Neutrophil (primary cell): ENCODE measurements around the gene OVOL2.

Experiments used
- H3K27ac ChIP-seq: fragments of 200-600 bp; sonication (generic); 2 replicates; pipeline ENCODE4 v1.5.1; 2016; ENCODE audit warnings: mild to moderate bottlenecking, moderate library complexity
- H3K27me3 ChIP-seq: fragments of 200-600 bp; sonication (generic); 2 replicates; pipeline ENCODE4 v1.6.0; 2016; ENCODE audit warnings: mild to moderate bottlenecking
- H3K36me3 ChIP-seq: fragments of 200-600 bp; sonication (generic); 2 replicates; pipeline ENCODE4 v1.5.1; 2017
- H3K4me1 ChIP-seq, 2 experiments: fragments of 200-600 bp in 1 of 2; sonication (generic) in 1 of 2; 1 replicate in 1 of 2; 2 replicates in 1 of 2; pipeline versions ENCODE4 v1.5.1 to v1.6.1; 2013 to 2016; ENCODE audit warnings: low read depth in 1 of 2, low read length in 1 of 2, mild to moderate bottlenecking in 1 of 2, moderate library complexity in 1 of 2; ENCODE audit not compliant: control insufficient read depth in 1 of 2, insufficient read depth in 1 of 2
- H3K4me3 ChIP-seq, 2 experiments: fragments of 200-600 bp in 1 of 2; sonication (generic) in 1 of 2; 1 replicate in 1 of 2; 2 replicates in 1 of 2; pipeline ENCODE4 v1.5.1; 2013 to 2016; ENCODE audit warnings: low read depth in 1 of 2, low read length in 1 of 2, mild to moderate bottlenecking in 1 of 2, moderate library complexity in 1 of 2
- H3K9me3 ChIP-seq: fragments of 200-600 bp; sonication (generic); 2 replicates; pipeline ENCODE4 v1.5.1; 2016
- TF ChIP-seq, protein P1 (sequence below): fragments of 200-600 bp; sonication (generic); IDR thresholded peaks from 2 replicates; pipeline ENCODE4 v1.5.1; 2016; ENCODE audit warnings: antibody characterized with exemption

The OVOL2 gene

DNA sequence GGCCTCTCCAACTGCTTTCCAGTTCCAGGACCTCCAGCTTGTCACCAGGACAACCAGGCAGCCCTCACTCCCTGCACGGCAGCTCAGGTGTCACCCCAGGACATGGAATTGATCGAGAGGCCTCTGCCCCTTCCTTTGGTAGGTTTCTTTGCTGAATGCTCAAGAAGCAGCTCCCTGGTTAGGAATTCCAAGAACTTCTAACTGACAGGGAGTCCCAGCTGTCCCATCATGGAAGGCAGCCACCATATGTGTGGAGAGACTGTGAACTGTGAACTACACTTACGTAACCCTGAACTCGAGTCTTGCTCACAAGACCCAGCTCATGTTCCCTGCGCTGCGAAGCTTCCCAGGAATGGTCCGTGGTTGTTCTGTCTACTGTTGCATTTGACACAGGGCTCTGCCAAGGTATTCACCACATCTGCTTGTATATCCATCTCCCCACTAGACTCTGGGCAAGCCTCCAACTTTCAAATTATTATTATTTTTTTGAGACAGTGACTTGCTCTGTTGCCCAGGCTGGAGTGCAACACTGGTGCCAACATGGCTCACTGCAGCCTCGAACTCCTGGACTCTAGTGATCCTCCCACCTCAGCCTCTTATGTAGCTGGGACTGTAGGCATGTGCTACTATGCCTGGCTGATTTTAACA is 53.2 kb downstream of the OVOL2 start:
- TF ChIP-seq, protein P1, sequence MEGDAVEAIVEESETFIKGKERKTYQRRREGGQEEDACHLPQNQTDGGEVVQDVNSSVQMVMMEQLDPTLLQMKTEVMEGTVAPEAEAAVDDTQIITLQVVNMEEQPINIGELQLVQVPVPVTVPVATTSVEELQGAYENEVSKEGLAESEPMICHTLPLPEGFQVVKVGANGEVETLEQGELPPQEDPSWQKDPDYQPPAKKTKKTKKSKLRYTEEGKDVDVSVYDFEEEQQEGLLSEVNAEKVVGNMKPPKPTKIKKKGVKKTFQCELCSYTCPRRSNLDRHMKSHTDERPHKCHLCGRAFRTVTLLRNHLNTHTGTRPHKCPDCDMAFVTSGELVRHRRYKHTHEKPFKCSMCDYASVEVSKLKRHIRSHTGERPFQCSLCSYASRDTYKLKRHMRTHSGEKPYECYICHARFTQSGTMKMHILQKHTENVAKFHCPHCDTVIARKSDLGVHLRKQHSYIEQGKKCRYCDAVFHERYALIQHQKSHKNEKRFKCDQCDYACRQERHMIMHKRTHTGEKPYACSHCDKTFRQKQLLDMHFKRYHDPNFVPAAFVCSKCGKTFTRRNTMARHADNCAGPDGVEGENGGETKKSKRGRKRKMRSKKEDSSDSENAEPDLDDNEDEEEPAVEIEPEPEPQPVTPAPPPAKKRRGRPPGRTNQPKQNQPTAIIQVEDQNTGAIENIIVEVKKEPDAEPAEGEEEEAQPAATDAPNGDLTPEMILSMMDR, result no peak
- H3K9me3 ChIP-seq, result no peaks in the 10 kb centered on the region
- no peaks in the 10 kb centered on the region for H3K27me3 ChIP-seq
- no peak overlapping the region for H3K27ac ChIP-seq
- no peak overlapping the region for H3K4me3 ChIP-seq
- no peaks in the 10 kb centered on the region for H3K36me3 ChIP-seq
- H3K4me1 ChIP-seq, result no peaks in the 10 kb centered on the region

DNA sequence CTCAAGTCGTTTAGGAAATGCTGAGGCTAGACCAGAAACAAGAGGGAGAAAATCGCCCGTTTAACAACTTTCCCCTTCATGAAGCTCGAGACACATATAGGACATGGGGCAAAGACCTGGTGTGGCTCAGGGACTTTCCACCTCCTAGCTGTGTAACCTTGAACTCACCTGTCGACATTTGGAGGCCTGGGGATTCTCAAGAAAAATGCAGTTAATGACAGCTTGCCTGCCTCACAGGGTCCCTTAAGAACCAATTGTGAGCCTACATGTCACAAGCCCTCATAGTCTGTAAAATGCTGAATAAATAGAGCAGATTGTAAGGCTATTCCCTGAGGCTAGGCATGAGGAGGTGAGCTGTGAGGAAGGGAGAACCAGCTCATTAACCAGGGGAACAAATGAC is 53.8 kb downstream of the OVOL2 start:
- Histone ChIP-seq H3K36me3 (no peaks in the 10 kb centered on the region), H3K4me3 (no peak overlapping the region), H3K27me3 (no peaks in the 10 kb centered on the region), H3K27ac (no peak overlapping the region), H3K4me1 (no peaks in the 10 kb centered on the region), H3K9me3 (no peaks in the 10 kb centered on the region)
- TF ChIP-seq, protein P1, result no peak

DNA sequence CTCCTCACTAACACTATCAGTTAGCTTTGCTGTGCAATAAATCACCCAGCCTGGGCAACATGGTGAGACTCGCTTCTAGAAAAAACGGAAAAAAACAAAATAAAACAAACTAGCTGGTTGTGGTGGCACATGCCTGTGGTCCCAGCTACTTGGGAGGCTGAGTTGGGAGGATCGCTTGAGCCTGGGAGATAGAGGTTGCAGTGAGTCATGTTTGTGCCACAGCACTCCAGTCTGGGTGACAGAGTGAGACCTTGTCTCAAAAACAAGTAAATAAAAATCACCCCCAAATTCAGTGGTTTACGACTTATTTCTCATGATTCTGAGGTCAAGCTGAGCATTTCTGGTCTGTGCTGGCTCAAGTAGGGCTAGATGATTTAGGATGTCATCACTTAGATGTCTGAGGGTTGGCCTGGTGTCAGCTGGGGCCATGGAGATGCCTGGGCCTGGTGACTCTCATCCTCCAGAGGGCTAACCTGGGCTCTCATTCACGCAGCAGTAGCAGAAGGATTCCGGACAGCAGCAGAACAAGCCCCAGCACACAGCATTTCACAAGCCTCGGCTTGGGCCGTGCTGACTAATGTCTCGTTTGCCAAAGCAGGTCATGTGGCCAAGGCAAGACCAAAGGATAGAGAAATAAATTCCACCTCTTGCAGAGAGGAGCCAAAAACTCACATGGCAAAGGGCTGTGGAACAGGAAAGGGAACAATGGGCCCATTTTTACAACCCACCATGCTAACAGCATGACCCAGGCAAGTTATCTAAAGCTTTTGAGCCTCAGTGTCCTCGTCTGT is 56.4 kb downstream of the OVOL2 start:
- no peak overlapping the region for H3K27ac ChIP-seq
- H3K27me3 ChIP-seq, result no peaks in the 10 kb centered on the region
- no peak overlapping the region for H3K4me3 ChIP-seq
- TF ChIP-seq, protein P1, result no peak
- no peaks in the 10 kb centered on the region for H3K36me3 ChIP-seq
- H3K9me3 ChIP-seq, result no peaks in the 10 kb centered on the region
- H3K4me1 ChIP-seq, result peaks cover 0 to 1% of the 10 kb centered on the region in 2 experiments

DNA sequence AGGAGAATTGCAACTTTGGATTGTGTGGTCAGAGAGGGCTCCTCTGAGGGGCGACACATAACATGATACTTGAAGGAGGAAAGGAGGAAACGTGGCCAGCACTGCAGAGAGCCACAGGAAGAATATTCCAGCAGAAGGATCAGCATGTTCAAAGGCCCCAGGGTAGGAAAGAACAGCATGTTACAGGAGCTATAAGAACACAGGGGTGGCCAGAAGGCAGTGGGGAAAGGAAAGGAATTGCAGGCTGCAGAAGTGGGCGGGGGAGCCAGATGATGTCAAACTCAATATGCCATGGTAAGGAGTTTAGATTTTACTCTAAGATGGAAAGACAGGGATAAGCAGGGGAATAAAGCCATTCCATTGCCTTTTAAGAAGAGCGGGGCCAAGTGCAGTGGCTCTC is 58.1 kb downstream of the OVOL2 start:
- Histone ChIP-seq H3K27ac (no peak overlapping the region), H3K36me3 (no peaks in the 10 kb centered on the region), H3K4me1 (peaks cover 0 to 7% of the 10 kb centered on the region in 2 experiments), H3K27me3 (no peaks in the 10 kb centered on the region), H3K9me3 (no peaks in the 10 kb centered on the region), H3K4me3 (no peak overlapping the region)
- TF ChIP-seq, protein P1, result no peak

DNA sequence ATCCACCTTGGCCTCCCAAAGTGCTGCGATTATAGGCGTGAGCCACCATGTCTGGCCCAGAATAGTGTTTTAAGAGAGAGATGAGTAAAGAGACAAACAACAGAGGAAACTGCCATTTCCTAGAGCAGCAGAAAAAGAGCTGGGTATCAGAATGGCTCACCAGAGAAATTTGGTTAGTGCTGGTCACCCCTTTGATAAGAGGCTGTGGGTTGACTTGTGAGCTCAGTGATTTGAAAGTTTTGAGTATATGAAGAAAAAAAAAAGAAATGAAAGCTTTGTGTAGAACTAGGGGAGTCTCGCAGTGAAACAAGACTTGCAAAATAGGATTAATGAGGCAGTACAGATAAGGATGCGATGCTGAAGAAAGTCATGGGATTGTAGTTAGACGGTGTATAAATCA is 59.3 kb downstream of the OVOL2 start:
- Histone ChIP-seq H3K27me3 (no peaks in the 10 kb centered on the region), H3K4me1 (peaks cover 0 to 7% of the 10 kb centered on the region in 2 experiments), H3K4me3 (no peak overlapping the region), H3K9me3 (no peaks in the 10 kb centered on the region), H3K27ac (no peak overlapping the region), H3K36me3 (no peaks in the 10 kb centered on the region)
- TF ChIP-seq, protein P1, result no peak
